Activated T-cell treated with anti-CD3 and anti-CD28 coated beads, Interleukin-2, amount 50 U/mL, for 48 hours (primary cell): ENCODE measurements around the gene IL13.

Experiments
- DNase-seq, 2 experiments: peaks; one replicate each; pipeline ENCODE4 v3.0.0-alpha.2; 2020

Gene IL13

DNA sequence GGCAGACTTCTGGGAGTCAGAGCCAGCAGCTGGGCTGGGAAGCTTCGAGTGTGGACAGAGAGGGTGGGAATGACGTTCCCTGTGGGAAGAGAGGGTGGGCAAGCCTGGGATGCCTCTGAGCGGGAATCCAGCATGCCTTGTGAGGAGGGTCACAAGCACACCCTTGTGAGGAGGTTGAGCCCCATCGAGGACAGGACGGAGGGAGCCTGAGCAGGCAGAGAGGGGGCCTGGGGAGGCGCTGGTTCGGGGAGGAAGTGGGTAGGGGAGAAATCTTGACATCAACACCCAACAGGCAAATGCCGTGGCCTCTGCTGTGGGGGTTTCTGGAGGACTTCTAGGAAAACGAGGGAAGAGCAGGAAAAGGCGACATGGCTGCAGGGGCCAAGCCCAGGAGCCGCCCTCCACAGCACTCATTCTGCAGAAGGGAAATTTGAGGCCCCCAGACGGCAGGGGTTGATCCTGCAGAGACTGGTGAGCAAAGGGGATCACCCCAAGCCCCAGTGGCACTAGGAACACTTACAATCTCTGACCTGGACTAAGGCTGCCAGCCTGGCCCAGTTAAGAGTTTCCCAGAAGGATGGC lies 1.1 kb upstream of the IL13 start:
- DNase-seq = peak in 1 of 2 experiments; percentile 41

DNA sequence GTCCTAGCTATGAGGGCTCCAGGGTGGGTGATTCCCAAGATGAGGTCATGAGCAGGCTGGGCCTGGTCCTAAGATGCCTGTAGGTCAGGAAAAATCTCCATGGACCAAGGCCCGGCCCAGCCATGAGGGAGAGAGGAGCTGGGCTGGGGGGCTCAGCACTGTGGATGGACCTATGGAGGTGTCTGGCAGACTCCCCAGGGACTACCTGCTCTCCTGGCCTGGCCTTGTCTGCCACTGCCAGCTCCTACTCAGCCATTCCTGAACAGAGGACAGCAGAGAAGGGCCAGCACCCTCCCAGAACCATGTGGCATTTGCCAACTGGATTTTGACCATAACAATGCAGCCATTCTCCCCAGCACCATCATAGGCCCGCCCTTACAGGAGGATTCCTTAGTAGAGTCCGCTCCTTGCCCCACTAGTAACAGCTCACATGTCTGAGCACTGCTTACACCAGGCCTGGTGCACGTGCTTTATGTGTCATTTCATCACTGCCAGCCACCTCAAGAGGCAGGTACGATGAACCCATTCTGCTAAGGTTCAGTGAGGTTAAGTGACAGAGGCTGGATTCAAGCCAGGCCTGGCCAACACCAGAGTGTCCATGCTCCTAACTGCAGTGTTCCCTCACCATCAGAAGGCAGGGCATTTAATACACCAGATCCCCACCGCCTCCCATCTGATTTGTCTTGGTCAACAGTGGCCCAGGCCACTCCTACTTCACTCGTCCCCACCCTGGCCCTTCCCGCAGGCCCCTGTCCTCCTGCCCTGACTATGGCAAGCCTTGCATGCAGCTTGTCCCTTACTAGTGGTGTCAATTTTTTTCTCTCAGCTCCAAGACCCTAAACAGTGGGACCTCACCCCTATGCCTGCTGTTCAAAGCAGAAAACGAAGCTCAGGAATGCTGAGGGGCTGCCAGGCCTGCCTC lies 669 bp downstream of the IL13 start:
- DNase-seq = no peak

DNA sequence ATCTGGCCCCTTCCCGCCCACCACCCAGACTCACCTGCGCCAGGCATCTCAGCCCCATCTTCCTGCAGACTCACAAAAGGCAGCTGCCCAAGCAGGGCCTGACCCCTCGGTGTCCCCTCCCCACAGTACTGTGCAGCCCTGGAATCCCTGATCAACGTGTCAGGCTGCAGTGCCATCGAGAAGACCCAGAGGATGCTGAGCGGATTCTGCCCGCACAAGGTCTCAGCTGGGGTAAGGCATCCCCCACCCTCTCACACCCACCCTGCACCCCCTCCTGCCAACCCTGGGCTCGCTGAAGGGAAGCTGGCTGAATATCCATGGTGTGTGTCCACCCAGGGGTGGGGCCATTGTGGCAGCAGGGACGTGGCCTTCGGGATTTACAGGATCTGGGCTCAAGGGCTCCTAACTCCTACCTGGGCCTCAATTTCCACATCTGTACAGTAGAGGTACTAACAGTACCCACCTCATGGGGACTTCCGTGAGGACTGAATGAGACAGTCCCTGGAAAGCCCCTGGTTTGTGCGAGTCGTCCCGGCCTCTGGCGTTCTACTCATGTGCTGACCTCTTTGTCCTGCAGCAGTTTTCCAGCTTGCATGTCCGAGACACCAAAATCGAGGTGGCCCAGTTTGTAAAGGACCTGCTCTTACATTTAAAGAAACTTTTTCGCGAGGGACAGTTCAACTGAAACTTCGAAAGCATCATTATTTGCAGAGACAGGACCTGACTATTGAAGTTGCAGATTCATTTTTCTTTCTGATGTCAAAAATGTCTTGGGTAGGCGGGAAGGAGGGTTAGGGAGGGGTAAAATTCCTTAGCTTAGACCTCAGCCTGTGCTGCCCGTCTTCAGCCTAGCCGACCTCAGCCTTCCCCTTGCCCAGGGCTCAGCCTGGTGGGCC lies 1.9 kb downstream of the IL13 start:
- no peak for DNase-seq

DNA sequence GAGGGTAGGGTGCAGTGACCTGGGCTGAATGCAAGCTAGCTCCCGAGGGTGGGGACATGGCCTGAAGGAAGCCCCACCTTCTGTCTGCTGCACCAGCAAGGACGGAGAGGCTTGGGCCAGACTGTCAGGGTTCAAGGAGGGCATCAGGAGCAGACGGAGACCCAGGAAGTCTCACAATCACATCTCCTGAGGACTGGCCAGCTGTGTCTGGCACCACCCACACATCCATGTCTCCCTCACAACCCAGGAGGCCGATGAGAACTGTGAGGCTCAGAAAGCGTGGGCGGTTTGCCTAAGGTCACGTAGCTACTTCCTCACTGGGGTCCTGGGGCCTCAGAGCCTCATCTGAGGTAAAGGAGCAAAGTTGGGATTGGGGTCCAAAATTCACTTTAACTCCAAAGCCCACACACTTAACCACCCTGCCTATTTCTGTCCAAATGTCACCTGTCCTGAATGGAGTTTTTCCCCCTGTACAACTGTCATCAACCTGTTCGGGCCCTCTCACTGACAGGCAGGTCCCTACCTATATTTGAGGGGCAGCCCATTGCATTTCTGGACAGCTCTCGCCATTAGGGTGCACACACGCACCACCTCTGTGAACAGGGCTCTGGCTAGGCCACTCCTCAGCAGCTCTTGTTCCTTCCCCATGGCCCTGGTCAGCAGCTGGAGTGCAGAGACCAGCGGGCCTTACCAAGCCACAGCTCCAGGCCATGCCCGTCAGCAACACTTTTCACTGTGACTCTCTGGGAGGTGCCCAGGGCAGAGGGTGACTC lies 3.4 kb downstream of the IL13 start:
- peak in 1 of 2 experiments; percentile 53 for DNase-seq

DNA sequence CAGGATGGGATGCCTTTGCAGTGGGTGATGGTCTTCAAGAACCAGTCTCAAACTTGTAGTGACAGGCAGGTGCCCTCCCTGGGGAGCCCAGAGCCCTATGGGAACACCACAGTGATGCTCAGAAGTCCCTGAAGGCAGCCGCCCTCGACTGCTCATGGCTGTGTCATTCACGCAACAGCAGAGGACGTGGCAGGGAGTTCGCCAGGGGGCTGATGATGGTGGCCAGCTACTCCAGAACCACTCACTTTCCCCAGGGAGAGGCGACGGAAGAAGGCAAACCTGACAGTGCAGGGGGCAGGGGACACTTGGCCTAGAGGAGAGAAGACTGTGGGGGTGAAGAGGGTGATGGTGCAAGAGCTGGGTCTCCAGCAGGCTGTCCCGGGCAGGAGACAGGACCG lies 4.0 kb downstream of the IL13 start:
- DNase-seq = peak in 1 of 2 experiments; percentile 29

DNA sequence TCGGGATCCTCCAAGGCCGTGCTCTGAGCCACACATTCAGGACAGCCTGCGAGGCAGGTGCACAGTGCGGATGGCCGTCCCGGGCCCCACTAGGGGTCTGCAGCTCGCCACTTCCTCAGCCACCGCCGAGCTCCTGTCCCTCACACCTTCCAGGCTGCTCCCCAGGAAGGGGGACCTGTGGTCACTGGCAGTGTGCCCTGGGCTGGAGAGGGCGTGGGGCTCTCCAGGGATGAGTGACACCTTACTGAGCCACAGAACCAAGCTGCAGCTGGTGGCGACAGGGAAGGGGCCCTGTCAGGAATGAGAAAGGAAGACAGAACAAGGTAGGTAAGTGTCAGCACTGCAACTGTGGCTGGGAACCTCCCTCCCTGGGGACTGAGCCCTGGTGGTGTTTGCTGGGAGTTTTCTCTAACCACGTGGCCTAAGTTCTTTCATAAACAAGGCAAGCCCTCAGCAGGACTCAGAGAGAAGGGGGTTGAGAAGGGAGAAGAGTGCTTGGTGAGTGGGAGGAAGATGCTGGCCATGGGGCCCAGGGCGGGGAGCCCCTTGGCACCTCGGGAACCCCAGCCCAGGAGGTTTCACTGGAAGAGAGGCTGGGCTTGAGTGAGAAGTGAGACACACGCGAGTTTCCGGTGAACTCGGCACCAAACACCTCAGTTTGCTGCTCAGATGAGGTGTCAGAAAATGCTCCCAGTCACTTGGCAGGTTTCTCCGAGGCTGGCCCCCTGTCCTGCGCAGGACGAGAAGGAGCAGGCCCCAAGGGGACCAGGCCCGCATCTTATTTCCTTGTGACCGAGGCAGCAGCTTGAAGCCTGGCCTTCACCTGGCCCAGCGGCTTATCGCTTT lies 5.2 kb downstream of the IL13 start:
- DNase-seq = peak; percentile 69 to 73

DNA sequence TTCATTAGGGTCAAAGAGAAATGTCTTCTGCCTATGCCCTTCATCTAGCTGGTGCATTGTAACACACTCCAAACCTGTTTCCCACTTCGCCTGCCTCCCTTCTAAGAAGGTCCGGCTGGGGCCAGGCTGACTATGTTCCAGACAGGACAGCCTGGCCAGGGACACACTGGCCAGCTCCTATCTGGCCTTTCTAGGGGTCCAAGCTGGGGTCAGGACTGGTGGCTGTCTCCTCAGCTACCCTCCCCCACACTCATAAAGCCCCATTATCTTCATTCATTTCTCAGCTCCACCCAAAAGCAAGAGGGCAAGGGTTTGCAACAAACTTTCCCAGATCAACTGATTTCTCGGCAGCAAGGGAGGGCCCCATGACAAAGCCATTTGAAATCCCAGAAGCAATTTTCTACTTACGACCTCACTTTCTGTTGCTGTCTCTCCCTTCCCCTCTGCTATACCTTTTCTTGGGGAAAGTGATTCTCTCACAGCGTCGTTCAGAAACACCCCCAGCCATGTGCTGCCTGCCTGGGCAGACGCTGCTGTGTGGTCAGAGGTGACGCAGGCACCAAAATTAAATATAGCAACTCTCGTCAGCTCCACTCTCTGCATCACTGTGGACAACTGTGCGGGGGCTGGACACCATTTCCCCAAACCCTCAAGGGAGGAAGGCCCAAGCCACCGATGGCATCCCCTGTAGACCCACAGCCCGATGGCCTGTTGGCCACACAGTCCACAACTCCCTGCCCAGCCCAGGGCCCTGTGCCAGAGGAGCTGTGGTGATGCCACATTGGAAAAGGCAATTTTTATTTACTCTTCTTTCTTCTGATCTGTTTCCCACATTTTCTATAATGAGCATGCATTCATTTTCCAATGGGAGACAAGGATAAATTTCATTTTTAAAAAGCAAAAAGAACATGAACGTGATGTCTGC lies 6.1 kb downstream of the IL13 start:
- peak in 1 of 2 experiments; percentile 38 for DNase-seq

DNA sequence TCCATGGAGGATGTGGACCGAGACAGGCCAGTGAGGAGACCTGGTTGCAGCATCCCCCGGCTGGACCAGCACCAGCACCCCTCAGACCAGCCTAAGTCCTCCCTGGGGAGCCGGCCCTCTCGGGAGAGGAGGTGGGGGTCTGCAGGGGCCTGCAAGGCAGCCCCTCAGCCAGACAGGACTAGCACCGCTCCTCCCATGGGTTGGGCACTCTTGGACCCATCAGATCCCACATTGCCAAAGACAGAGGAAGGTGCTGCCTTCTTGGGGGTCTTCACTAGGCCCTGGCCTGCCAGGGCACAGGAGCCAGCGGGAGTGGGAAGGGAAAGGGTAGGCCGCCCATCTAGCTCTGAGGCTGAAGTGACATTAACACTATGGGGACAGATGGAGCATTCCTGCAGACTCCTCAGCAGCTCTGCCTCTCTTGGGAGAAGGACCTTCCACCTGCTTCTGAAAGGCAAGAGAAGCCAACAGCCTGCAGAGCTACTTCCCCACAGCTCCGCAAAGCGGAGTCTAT lies 6.8 kb downstream of the IL13 start:
- DNase-seq = no peak

DNA sequence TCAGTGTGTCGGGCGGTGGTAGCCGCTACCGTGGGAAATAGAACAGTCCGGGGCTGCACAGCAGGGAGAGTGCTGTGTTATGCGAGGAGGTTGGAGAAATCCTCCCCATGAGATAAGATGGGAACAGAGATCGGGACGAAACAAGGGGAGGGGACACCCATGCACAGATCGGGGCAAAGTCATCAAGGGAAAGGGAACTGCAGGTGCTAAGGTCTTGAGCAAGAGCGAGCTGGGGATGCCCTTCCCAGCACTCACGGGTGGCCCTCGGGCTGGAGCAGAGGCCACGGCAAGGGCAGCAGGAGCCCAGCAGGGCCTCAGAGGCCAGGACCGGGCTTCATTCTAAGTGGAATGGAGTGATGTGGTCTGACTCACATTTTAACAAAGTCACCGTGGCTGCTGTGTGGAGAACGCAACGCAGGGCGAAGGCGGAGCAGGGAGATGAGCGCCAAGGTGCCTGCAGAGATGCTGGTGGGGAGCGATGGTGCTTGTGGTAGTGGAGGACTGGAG lies 7.7 kb downstream of the IL13 start:
- no peak for DNase-seq

DNA sequence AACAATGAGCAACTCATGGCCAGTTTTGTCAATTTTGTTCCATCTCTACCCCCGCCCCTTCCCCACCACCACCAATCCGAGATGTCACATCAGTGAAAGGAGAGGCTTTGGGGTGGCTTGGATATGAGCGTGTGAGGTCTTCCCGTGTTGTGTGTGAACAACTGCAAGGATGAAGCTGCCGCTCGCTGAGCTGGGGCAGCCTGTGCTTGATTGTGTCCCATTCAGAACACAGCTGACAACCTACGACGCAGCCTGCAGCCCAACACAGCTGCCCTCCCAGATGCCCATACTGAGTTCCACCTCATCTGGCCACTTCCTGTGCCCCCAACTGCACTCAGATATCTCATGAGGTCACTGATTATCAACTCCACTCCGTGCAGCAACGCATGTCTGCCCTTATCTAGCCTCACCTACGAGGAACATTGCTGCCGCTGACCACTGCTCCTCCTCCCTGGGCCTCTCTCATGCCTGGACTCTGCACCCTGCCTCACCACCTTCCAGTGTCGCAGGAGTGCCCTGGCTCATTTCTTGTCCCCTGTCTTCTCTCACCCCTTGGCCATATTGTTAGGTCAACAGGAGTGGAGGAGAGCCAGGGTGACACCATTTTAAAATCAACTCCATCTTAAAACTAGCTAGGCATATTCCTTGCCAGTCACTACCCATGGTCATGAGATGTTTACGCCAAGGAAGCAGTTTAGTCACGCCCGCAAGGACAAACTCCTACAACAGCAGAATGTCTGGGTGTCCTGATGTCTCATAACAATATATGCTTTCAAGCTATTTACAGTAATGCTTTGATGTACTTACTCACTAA lies 8.5 kb downstream of the IL13 start:
- no peak for DNase-seq

DNA sequence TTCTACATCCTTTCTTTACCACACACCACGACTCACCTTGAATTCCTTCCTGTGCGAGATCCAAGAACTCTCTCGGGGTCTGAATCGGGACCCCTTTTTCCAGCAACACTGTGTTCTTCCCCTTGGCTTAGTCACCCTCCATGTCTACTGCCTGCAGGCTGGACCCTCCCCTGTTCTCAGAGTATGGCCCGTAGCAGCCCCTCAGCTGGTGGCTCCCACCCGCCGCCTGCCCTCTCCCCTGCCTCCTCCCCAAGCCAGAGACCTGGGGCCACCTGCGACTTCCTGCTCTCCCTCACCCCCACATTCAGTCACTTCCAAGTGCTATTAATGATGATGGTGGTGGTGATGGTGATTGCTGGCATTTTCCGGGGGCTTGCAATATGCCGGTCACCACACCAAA lies 9.3 kb downstream of the IL13 start:
- DNase-seq = no peak

DNA sequence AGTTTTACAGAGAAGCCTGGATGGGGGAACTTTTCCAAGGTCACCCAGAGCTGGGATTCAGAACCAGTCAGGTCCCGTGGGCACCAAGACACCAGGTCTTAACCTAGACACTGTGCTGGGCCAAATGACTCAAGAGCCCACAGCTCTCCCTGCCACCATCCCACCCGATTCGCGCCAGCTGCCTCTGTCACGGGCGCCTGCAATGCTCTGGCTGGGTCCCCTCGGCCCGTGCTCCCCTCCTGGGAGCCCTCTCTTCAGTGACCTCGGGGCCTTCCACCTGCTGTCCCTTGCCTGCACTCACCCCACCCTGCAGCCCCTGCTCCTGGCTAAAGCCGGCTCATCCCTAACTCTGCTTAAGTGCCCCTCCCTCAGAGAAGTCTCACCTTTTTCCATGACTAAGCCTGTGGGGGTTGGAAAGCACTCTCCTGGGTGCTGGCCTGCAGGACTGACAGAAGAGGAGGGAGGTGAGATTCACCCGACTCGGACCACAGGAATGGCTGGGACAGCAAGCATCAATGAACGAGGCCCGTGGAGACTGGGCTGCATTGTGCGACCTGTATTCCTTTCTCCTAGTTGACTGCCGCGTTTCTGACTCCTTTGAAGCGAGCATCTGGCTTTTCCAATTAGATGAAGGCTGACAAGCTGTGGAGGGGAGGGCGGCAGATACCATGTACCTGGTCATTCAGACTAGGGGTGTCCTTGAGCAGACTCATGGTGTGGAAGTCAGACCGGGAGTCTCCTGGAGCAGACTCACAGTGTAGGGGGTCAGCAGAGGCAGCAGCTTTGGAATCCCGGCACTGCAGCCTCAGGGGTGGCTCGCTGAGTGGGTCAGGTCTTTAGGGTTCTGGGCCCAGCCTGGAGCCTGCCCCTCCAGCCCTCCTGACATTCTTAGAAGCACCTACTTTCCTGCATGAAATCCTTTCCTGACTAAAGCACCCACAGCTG lies 10.1 kb downstream of the IL13 start:
- DNase-seq = no peak

DNA sequence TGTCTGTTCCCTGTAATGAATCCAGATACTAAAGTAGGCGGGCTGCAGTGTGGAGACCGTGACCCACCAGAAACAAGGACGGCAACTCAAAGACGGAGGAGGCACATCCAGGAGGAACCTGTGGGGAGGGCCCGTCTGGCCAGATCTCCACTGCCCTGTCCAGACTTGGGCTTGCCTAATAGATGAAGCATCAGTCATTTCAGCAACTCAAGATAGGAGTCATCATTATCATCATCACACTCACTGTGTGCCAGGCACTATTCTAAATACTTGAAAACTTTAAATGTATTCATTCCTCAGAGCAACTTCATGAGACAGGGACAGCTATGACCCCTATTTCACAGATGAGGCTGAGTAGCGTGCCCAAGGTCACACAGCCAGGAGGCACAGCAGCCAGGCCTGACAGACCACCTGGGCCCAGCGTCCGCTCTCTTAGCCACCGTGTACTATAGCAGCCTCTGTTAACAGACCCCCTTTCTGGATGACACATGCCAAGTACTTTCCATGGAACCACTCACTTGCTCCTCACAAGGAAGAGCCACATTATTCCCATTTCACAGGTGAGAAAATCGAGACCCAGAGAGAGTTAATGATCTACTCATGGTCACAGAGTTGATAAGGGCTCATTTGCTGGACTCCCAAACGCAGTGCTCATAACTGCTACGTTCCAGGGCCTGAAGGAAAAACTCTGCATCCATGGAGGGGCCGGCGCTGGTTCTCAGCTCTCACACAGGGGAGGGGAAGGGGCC lies 10.9 kb downstream of the IL13 start:
- no peak for DNase-seq

DNA sequence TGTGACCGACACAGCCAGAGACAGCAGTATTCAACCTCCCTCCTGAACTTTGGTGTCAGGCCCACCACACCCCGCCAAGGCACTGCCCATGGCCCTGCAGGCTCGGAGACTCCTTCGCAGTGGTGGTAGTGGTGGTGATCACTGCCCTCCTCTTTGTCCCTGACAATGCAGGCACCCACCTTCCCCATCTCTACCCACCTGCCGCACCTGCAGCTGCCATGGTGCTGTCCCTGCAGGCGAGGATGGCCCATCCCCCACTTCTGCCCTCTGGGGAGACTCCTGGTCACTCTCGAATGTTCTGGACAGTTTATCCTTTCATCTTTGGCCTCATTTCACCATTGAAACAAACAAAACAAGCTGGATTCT lies 11.5 kb downstream of the IL13 start:
- DNase-seq = no peak

DNA sequence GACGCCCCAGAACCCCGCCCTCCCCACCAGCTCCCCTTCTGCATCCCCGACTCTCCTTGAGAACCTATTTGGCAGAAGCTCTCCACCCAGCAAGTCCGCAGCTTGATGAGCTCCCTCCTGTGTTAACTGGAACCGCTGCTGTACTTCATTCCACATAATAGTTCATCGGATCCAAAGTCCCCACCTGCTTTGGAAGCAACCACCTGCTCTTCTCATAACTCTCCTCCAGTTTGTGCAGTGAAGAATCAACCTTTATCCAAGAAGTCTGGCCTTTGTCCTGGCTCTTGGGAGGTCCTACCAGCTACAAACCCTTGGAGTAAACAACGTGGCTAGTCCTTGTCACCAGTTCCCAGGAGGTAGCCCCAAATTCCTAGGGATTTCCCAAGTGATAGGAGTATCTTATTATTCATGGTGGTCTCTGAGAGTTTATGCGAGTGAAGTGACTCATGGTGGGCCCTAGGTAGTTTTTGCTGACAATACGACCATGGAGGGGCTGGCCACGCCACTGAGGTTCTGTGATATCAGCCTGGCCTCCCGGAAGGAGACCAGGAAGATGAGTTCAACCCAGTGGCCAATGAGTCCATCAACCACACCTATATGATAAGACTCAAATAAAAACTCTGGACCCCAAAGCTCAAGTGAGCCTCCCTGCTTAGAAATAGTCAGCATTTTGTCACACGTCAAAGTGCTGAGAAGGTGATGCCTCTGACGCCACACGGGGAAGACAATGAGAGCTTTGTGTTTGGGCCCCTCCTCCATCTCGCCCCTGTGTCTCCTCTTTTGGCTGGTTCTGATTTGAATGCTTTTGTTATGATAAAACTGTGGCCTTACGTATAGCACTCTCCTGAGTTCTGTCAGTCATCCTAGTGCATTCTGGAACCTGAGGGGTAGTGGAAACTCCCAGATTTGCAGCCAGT lies 12.3 kb downstream of the IL13 start:
- DNase-seq = no peak

DNA sequence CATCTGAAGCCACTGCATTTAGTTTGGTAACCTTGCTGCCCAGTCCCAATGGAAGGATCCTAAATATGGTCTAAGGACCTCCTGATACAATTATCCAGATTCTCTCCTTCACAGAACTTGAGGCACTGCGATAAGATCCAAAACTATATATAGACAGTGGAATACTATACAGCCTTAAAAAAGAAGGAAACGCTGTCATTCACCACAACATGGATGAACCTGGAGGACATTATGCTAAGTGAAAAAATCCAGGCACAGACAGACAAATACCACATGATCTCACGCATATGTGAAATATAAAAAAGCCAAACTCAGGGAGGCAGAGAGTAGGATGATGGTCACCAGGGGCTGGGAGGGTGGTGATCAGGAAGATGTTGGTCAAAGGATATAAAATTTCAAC lies 13.0 kb downstream of the IL13 start:
- DNase-seq = no peak
